Cardiac fibroblast (primary cell): ENCODE data around the gene HMCN1.

Experiments used
- DNase-seq, 2 donors: peaks; one replicate each; pipeline versions ENCODE4 v3.0.0 to v3.0.0-alpha.2; 2010; ENCODE audit warnings: low read depth in 2 of 2
- H3K4me3 ChIP-seq, 2 donors: replicated peaks in 1 of 2; 1 replicate in 1 of 2; 2 replicates in 1 of 2; pipeline ENCODE4 v1.5.1; 2011; ENCODE audit warnings: low read depth in 2 of 2, low read length in 2 of 2, mild to moderate bottlenecking in 2 of 2, moderate library complexity in 1 of 2
- CTCF ChIP-seq: IDR thresholded peaks from one replicate; pipeline ENCODE4 v1.5.1; 2011; ENCODE audit warnings: low read depth, mild to moderate bottlenecking, low read length, inconsistent platforms

The HMCN1 gene

GRCh38 chr1:186042230-186042629, 308.0 kb downstream of the HMCN1 start:
- H3K4me3 ChIP-seq = no peak overlapping the region
- peak in 1 of 2 donors; percentile 19 for DNase-seq
- TF ChIP-seq CTCF = no peak

GRCh38 chr1:186043296-186043695, 309.1 kb downstream of the HMCN1 start:
- TF ChIP-seq CTCF = no peak
- no peak for DNase-seq
- no peak overlapping the region for H3K4me3 ChIP-seq

- DNase-seq = no peak
- H3K4me3 ChIP-seq = no peak overlapping the region
- TF ChIP-seq CTCF = no peak
Observed at GRCh38 chr1:186044079-186044685, 310.0 kb downstream of the HMCN1 start.

- TF ChIP-seq CTCF = no peak
- H3K4me3 ChIP-seq = no peak overlapping the region
- DNase-seq = no peak
Observed at GRCh38 chr1:186046437-186047211, 312.4 kb downstream of the HMCN1 start.

- H3K4me3 ChIP-seq = no peak overlapping the region
- TF ChIP-seq CTCF = no peak
Observed at GRCh38 chr1:186050360-186050759, 316.2 kb downstream of the HMCN1 start.

GRCh38 chr1:186054003-186054402, 319.8 kb downstream of the HMCN1 start:
- DNase-seq = no peak
- H3K4me3 ChIP-seq = no peak overlapping the region

More at GRCh38 chr1:186050360-186050759, 316.2 kb downstream of the HMCN1 start:
- peak; percentile 40 to 83 for DNase-seq

More at GRCh38 chr1:186054003-186054402, 319.8 kb downstream of the HMCN1 start:
- TF ChIP-seq CTCF = no peak
